Measurements from ENCODE around the gene MARCHF11. TPM values are rescaled to one million over a fixed set of nuclear protein-coding genes. Genes with fewer than 3 reads are reported as not detected.

The MARCHF11 gene
- total RNA-seq, 1 donor from 2014 or later, result not detected

GRCh38 chr5:16066320-16066719, 113.3 kb downstream of the MARCHF11 start:
- intact Hi-C loops (cut with DNase I), result no loop called here
- ATAC-seq, result no peak
- DNase-seq (ENCODE audit: low spot score), result no peak

GRCh38 chr5:16065831-16066230, 113.8 kb downstream of the MARCHF11 start:
- no peak for DNase-seq (ENCODE audit: low spot score)
- ATAC-seq, result no peak
- intact Hi-C loops (cut with DNase I), result no loop called here

DNA sequence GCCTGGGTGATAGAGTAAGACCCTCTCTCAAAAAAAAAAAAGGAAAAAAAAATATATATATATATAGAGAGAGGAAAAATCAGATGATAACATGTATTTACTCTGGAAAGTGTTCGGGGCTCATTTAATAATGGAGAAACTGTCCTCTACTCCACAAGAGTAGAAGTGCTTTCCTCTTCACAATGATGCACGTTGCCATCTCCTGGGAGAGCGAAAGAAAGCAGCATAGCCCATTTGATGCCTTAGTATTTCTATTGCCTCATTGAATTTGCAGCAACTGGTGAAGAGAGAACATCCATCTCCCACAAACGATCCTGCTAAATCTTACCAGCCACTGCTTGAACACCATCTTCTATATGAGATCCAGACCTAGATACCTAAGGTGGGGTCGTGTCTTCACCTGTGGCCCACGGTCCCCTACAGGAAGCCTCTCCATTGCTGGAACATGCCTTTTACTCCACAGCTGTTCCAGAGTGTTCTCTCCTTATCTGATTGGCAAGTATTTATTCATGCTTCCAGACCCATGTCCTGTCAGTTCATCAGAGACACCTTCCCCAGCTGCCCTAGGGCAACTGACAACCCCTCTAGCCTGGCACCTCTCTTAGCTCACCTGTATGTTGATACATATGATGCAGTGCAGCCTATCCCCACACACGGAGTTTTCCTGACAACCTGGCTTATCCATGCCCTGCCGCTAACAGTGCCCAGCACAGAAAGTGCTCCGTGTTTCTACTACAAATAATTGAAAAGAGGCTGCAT, 115.3 kb downstream of the MARCHF11 start:
- DNase-seq (ENCODE audit: low spot score) (no peak), ATAC-seq (no peak)
- intact Hi-C loops (cut with DNase I), result no loop called here

DNA sequence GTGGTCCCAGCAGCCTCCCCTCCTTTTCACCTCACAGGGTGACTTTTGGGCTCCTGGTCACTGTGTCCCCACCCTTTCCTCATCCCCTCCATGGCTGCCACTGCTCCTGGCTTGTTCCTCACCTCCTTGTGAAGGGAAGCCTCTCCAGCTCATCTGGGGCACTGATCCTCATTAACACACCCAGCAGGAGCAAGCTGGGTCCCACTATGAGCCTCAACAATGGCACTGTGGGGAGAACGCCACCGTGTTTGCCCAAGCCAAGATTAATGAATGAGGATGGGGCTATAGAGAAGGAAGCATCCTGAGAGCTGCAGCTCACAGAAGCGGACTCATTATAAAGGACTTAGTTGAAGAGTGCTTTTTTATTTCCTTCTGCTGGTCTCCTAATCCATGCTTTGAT, 118.4 kb downstream of the MARCHF11 start:
- intact Hi-C loops (cut with DNase I), result no loop called here
- no peak for DNase-seq (ENCODE audit: low spot score)
- ATAC-seq, result no peak

GRCh38 chr5:16057277-16057676, 122.3 kb downstream of the MARCHF11 start:
- no peak for ATAC-seq
- intact Hi-C loops (cut with DNase I), result no loop called here
- DNase-seq (ENCODE audit: low spot score), result no peak

DNA sequence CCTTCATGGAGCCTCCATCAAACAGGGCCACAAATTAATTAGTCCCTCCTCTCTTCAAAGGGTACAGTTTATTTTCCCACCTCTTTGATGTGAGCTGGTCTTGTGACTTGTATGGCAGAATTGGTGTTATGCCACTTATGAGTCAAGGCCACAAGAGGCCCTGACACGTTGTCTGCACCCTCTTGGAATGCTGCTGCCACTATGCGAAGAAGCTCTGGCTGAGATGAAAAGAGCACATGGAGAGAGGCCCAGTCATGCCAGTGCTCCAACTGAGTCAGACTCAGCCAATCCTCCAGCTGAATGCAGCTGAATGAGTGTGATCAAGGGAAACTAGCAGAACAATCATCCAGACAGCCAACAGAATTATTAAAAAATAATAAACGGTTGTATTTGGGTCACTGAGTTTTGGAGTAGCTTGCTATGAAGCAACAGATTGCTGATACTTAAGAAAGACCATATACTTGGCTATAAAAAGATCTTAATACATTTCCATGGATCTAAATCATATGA, 128.3 kb downstream of the MARCHF11 start:
- ATAC-seq (no peak), DNase-seq (ENCODE audit: low spot score) (no peak)
- intact Hi-C loops (cut with DNase I), result no loop called here

DNA sequence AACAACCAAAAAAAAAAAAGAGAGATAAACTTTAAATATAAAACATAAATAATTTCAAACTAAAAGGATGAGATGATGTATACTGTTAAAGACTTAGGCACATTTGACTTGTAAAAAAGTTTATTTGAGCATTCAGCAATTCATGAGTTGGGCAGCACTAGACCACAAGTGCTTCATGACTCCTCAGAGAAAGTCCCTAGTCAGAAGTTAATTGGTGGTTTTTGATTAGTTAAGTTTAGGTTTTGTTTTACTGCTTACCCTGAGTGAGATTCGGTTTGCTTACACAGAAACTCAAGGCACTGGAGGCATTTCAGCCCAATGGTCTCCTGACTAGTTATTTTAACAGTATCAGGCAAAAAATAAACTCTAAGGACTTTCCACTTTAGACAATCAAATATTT, 129.2 kb downstream of the MARCHF11 start:
- intact Hi-C loops (cut with DNase I), result no loop called here
- no peak for DNase-seq (ENCODE audit: low spot score)

DNA sequence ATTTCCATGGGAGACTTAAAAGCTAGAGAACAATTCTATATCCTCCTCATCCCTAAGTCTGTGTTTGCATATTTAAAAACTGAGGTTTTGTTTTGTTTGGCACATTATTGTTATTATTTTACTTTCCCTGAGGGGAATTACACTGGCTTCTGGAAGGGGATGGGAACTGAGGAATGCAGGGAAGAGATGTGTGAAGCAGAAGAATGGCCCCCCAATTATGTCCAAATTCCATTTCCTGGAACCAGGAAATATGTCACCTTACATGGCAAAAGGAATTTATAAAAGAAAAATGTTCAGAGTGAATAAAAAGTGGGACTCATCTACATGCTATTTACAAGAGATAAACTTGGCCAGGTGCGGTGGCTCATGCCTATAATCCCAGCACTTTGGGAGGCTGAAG, 129.8 kb downstream of the MARCHF11 start:
- intact Hi-C loops (cut with DNase I), result no loop called here
- DNase-seq (ENCODE audit: low spot score) (no peak), ATAC-seq (no peak)

More for the DNA sequence above, 129.2 kb downstream of the MARCHF11 start:
- no peak for ATAC-seq

GRCh38 chr5:16048132-16048531, 131.5 kb downstream of the MARCHF11 start:
- no peak for ATAC-seq
- intact Hi-C loops (cut with DNase I), result no loop called here
- no peak for DNase-seq (ENCODE audit: low spot score)

DNA sequence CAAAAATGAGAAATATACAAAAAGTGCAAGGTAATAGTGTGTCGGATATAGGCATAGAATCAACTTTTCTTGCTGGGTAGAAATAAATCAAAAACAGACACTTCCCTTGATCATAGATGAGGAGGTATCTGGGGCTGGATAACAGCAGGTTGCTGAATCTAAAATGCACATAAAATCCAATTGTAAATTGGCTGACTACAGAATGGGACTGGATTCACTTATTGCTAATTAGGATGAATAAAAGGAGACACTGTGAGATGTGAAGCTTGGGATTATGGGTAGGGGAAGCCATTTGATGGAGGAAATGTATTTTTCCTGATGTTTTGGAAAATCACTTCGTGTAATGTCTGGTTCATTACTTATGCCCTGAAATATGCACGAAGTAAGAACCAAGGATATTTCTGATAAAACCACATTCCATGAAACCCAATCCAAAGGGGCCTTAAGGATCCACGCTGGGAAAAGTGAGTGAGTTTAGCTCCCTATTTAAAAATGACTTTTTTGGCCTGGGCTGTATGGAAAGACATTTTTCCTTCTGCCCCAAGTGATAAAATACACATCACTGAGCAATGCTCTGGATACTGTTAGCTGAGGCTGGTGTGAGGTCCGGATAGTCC, 136.1 kb downstream of the MARCHF11 start:
- ATAC-seq (no peak), DNase-seq (ENCODE audit: low spot score) (no peak)
- intact Hi-C loops (cut with DNase I), result no loop called here

DNA sequence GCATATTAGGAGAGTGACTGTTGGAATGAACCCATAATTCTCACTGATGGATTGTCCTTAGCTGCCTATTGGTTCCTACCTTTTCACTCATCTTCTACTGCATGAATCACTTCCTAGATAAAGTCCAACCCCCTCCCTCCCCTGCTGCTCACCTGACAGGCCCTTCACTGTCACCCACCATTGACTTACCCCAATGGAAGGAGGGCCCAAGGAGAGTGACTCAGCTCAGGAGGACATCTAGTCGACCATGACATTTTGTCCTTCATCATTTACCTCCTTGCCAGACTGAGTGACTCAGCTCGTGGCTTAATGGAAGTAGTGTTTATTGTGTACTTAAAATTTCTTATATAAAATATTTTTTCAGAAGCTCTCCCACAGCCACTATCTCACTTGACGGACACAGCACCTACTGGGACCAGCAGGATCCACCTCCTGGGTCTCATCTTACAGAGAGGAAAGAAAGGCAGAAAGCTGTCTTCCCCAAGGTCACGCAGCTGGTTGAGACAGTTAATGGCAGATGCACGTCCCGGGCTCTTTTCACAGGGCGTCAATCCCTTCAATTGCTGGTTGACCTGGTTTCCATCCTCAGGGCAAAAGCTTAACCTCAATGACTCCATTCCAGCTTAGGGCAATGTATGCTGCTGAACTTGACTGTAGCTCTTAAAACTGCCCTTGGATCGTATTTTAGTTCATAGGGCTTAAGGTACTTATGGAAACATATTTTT, 142.3 kb downstream of the MARCHF11 start:
- ATAC-seq (no peak), DNase-seq (ENCODE audit: low spot score) (no peak)
- intact Hi-C loops (cut with DNase I), result no loop called here

- ATAC-seq (no peak), DNase-seq (ENCODE audit: low spot score) (no peak)
- intact Hi-C loops (cut with DNase I), result no loop called here
Observed at GRCh38 chr5:16034319-16035001, 145.1 kb downstream of the MARCHF11 start.

DNA sequence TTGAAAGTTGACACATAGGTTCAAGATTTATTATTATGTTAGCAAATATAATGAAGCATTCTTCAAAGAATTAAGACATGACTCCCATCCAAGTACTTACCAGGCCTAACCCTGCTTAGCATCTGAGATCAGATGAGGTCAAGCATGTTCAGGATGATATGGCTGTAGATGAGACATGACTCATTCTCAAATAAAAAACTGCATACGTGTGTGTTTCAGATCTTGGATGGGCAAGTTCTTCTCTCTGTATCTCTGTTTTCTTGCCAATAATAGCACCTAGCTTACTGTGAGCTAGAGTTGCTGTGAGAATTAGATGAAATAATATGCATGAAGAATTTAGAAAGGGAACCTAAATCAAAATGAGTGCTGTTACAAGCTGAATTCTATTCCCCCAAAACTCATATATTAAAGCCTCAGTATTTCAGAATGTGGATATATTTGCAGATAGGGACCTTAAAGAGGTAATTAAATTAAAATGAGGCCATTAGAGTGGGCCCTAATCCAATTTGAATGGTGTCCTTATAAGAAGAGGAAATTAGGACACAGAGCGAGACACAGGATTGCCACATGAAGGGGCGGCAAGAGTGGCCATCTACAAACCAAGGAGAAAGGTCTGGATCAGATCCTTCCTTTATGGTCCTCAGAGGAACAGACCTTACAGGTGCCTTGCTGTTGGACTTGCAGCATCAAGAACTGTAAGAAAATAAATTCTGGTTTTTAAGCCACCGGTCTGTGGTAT, 146.2 kb downstream of the MARCHF11 start:
- DNase-seq (ENCODE audit: low spot score), result no peak
- intact Hi-C loops (cut with DNase I), result no loop called here
- ATAC-seq, result no peak

GRCh38 chr5:16028708-16029107, 150.9 kb downstream of the MARCHF11 start:
- intact Hi-C loops (cut with DNase I), result no loop called here
- DNase-seq (ENCODE audit: low spot score) (no peak), ATAC-seq (no peak)

GRCh38 chr5:16025681-16026080, 153.9 kb downstream of the MARCHF11 start:
- intact Hi-C loops (cut with DNase I), result no loop called here
- DNase-seq (ENCODE audit: low spot score), result no peak
- ATAC-seq, result no peak

GRCh38 chr5:16018970-16019369, 160.6 kb downstream of the MARCHF11 start:
- ATAC-seq (no peak), DNase-seq (ENCODE audit: low spot score) (no peak)
- intact Hi-C loops (cut with DNase I), result no loop called here

GRCh38 chr5:16017720-16018119, 161.9 kb downstream of the MARCHF11 start:
- intact Hi-C loops (cut with DNase I), result no loop called here
- ATAC-seq, result no peak

More at GRCh38 chr5:16017720-16018119, 161.9 kb downstream of the MARCHF11 start:
- no peak for DNase-seq (ENCODE audit: low spot score)
